Endometrial microvascular endothelial cells (primary cell): ENCODE results near the gene KIRREL2. TPM values are rescaled to one million over a fixed set of nuclear protein-coding genes. Genes with fewer than 3 reads are reported as not detected.
"Not testable (repeated sequence)": the region's sequence is repeated elsewhere in the genome, so short reads cannot be mapped to it uniquely, and the experiment has no call there.

ENCODE experiments used
- in situ Hi-C: cut with HindIII; loops from 2 replicates; pipeline ENCODE4 v1.10.0; 2017; ENCODE audit warnings: low sequenced_read_pairs, low pct_unique_long_range_greater_than_20kb; ENCODE audit errors: inconsistent ontology term
- total RNA-seq: library from RNA; depleted of rRNA; stranded (reverse); fragments of >200 nt; gene quantifications from one replicate; pipeline ENCODE4 v1.2.3, GENCODE V29; 2015; ENCODE audit errors: inconsistent ontology term

KIRREL2 gene
- total RNA-seq = not detected

- in situ Hi-C loops = no loop called here
Measured at GRCh38 chr19:35856546-35857149, at the start of gene KIRREL2. Gene KIRREL2 (plus strand): TSS chr19:35856911. CDS start chr19:35857120, 209 bp downstream.

- in situ Hi-C loops = no loop called here
Measured at GRCh38 chr19:35807633-35808032, 49.1 kb upstream of the KIRREL2 start.

- in situ Hi-C loops = no loop called here
Measured at GRCh38 chr19:35811317-35812219, 45.1 kb upstream of the KIRREL2 start.

GRCh38 chr19:35812220-35813042 lies 44.3 kb upstream of the KIRREL2 start, which contains the start of gene PRODH2:
Gene PRODH2 (minus strand): TSS chr19:35812845. CDS start chr19:35812805, 40 bp downstream.
- in situ Hi-C loops = no loop called here

- in situ Hi-C loops = no loop called here
Measured at GRCh38 chr19:35813043-35813890, 43.4 kb upstream of the KIRREL2 start.

GRCh38 chr19:35816262-35816661 lies 40.4 kb upstream of the KIRREL2 start:
- in situ Hi-C loops = no loop called here

- in situ Hi-C loops = no loop called here
Measured at GRCh38 chr19:35816846-35817245, 39.9 kb upstream of the KIRREL2 start.

- in situ Hi-C loops = no loop called here
Measured at GRCh38 chr19:35818445-35818844, 38.3 kb upstream of the KIRREL2 start.

- in situ Hi-C loops = no loop called here
Measured at GRCh38 chr19:35822579-35822978, 34.1 kb upstream of the KIRREL2 start.

- in situ Hi-C loops = no loop called here
Measured at GRCh38 chr19:35824150-35824549, 32.6 kb upstream of the KIRREL2 start.

- in situ Hi-C loops = no loop called here
Measured at GRCh38 chr19:35828692-35829301, 27.9 kb upstream of the KIRREL2 start.

GRCh38 chr19:35830986-35831385 lies 25.7 kb upstream of the KIRREL2 start:
- in situ Hi-C loops = no loop called here

- in situ Hi-C loops = no loop called here
Measured at GRCh38 chr19:35832054-35832453, 24.7 kb upstream of the KIRREL2 start.

- in situ Hi-C loops = no loop called here
Measured at GRCh38 chr19:35833972-35834371, 22.7 kb upstream of the KIRREL2 start.

- in situ Hi-C loops = not testable (repeated sequence)
Measured at GRCh38 chr19:35836096-35836495, 20.6 kb upstream of the KIRREL2 start.

GRCh38 chr19:35841961-35842595 lies 14.6 kb upstream of the KIRREL2 start:
- in situ Hi-C loops = no loop called here

- in situ Hi-C loops = no loop called here
Measured at GRCh38 chr19:35842666-35843272, 13.9 kb upstream of the KIRREL2 start.
